Neutrophil (primary cell): ENCODE measurements around the gene HSPB9.

Experiments
- H3K27ac ChIP-seq: fragments of 200-600 bp; sonication (generic); 2 replicates; pipeline ENCODE4 v1.5.1; 2016; ENCODE audit warnings: mild to moderate bottlenecking, moderate library complexity
- H3K27me3 ChIP-seq: fragments of 200-600 bp; sonication (generic); 2 replicates; pipeline ENCODE4 v1.6.0; 2016; ENCODE audit warnings: mild to moderate bottlenecking
- H3K36me3 ChIP-seq: fragments of 200-600 bp; sonication (generic); 2 replicates; pipeline ENCODE4 v1.5.1; 2017
- H3K4me1 ChIP-seq, 2 experiments: fragments of 200-600 bp in 1 of 2; sonication (generic) in 1 of 2; 1 replicate in 1 of 2; 2 replicates in 1 of 2; pipeline versions ENCODE4 v1.5.1 to v1.6.1; 2013 to 2016; ENCODE audit warnings: low read depth in 1 of 2, low read length in 1 of 2, mild to moderate bottlenecking in 1 of 2, moderate library complexity in 1 of 2; ENCODE audit not compliant: control insufficient read depth in 1 of 2, insufficient read depth in 1 of 2
- H3K4me3 ChIP-seq, 2 experiments: fragments of 200-600 bp in 1 of 2; sonication (generic) in 1 of 2; 1 replicate in 1 of 2; 2 replicates in 1 of 2; pipeline ENCODE4 v1.5.1; 2013 to 2016; ENCODE audit warnings: low read depth in 1 of 2, low read length in 1 of 2, mild to moderate bottlenecking in 1 of 2, moderate library complexity in 1 of 2
- H3K9me3 ChIP-seq: fragments of 200-600 bp; sonication (generic); 2 replicates; pipeline ENCODE4 v1.5.1; 2016
- CTCF ChIP-seq: fragments of 200-600 bp; sonication (generic); IDR thresholded peaks from 2 replicates; pipeline ENCODE4 v1.5.1; 2016; ENCODE audit warnings: antibody characterized with exemption

HSPB9 gene

DNA sequence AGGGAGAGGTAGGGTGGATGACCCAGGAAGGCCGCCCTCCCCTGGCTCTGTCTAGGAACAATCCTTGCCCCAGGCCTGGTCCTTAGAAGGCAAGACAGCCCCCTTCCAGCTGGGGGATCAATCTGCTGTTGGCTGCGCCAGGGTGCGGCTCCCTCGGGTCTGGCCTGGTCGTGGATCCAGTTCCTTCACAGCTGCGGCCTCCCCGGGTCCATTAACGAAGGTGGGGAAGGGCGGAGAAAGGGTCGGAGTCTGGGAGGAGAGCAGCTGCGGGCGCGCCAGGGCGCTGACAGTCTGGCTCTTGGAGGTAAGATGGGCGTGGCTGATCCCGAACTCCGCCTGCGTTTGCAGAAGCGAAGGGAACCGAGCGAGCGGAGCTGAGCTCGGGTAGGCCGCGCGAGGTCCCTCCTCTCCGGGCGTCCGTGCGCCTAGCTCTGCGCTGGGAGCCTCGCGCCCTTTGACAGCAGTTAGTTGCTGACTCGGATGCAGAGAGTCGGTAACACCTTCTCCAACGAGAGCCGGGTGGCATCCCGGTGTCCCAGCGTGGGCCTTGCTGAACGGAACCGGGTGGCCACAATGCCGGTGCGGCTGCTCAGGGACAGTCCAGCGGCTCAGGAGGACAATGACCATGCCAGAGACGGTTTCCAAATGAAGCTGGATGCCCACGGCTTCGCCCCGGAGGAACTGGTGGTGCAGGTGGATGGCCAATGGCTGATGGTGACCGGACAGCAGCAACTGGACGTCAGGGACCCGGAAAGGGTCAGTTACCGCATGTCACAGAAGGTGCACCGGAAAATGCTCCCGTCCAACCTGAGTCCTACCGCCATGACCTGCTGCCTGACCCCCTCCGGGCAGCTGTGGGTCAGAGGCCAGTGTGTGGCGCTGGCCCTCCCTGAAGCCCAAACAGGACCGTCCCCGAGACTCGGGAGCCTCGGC is at the start of gene HSPB9:
HSPB9 (plus strand) TSS at position 434 of the 933 bp plus-strand sequence; CDS start at position 481, 47 bp downstream.
- H3K4me1 ChIP-seq, result peaks cover 6 to 13% of the 10 kb centered on the region in 2 experiments
- TF ChIP-seq CTCF, result no peak
- no peak within 1 kb of the TSS for H3K4me3 ChIP-seq
- H3K9me3 ChIP-seq, result no peaks in the 10 kb centered on the region
- H3K36me3 ChIP-seq, result peaks cover 45% of the 10 kb centered on the region
- no peak within 1 kb of the TSS for H3K27ac ChIP-seq
- no peaks in the 10 kb centered on the region for H3K27me3 ChIP-seq

- H3K9me3 ChIP-seq, result no peaks in the 10 kb centered on the region
- TF ChIP-seq CTCF, result no peak
- H3K27me3 ChIP-seq, result peaks cover 46% of the 10 kb centered on the region
- no peak overlapping the region for H3K27ac ChIP-seq
- no peaks in the 10 kb centered on the region for H3K36me3 ChIP-seq
- H3K4me3 ChIP-seq, result no peak overlapping the region
- H3K4me1 ChIP-seq, result peaks cover 0 to 11% of the 10 kb centered on the region in 2 experiments
These were observed 46.8 kb upstream of the HSPB9 start for GRCh38 chr17:42075789-42076188.

DNA sequence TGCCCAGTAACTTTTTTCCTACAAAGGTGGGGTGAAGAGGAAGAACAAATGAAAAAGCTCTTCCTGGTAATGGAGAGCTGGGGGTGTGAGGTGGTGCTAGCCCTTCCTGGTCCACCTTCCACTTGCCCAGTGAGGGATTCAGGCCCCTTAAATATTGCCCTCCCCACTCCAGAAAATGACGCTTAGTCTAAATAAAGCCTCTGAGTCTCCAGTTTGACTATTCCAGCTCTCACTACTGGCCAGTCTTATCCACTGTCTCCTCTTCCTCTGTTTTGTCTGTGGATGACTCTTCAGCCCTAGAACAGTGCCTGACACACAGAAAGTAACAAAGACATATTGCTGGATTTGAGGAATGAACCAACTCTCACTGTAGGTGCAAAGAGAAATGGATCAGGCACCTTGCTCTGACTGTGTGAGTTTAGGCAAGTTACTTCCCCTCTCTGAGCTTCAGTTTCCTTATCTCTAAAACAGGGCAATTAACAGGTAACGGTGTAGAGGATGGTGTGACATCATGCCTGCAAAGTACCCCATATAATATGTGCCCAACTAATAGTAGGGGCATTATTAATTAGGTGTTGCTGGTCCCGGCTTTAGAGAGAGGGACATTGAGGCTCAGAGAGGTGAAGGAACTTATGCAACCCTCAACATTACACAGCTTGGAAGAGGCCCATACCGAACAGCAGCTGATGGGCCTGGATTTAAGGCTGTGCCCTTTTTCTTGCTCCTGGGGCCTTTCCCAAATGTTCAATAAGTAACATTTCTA is 45.6 kb upstream of the HSPB9 start:
- Histone ChIP-seq H3K9me3 (no peaks in the 10 kb centered on the region), H3K27me3 (peaks cover 34% of the 10 kb centered on the region), H3K36me3 (no peaks in the 10 kb centered on the region), H3K27ac (no peak overlapping the region), H3K4me1 (peaks cover 0 to 10% of the 10 kb centered on the region in 2 experiments), H3K4me3 (no peak overlapping the region)
- no peak for TF ChIP-seq CTCF

- H3K9me3 ChIP-seq, result no peaks in the 10 kb centered on the region
- no peaks in the 10 kb centered on the region for H3K36me3 ChIP-seq
- peaks cover 26% of the 10 kb centered on the region for H3K27me3 ChIP-seq
- no peak for TF ChIP-seq CTCF
- H3K4me1 ChIP-seq, result peaks cover 0 to 2% of the 10 kb centered on the region in 2 experiments
- H3K4me3 ChIP-seq, result no peak overlapping the region
- no peak overlapping the region for H3K27ac ChIP-seq
These were observed 44.8 kb upstream of the HSPB9 start for GRCh38 chr17:42077755-42078154.

DNA sequence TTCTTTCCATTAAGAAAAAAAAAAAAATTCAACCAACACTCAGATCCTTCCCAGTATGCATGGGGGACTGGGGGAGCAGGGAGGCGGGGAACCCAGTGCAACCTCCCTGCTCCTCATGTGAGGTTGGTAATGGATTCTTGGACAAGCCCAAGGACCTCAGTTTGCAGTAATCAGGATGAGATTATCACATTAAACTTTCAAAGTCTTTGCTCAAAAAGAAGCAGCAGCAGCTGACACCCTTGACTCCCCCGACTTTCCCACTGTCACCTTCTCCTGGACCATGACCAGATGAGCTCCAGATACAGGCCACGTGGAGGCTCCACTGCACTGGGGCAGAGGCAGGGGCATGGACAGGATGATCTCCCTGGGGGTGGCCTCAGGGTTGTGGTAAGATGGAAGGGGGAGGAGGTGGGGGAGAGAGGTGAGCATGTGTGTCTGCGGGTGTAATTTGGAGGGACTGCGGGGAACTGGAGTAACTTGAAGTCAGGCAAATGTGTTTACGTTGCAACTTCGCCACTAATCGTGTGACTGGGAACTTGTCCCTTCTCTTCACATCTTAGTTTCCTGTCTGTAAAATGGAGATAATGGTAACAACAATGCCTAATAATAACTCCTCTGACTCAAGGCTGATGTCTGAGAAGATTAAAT is 44.1 kb upstream of the HSPB9 start:
- H3K27me3 ChIP-seq, result peaks cover 19% of the 10 kb centered on the region
- no peak for TF ChIP-seq CTCF
- H3K4me1 ChIP-seq, result no peaks in the 10 kb centered on the region
- no peak overlapping the region for H3K27ac ChIP-seq
- H3K36me3 ChIP-seq, result no peaks in the 10 kb centered on the region
- no peaks in the 10 kb centered on the region for H3K9me3 ChIP-seq
- no peak overlapping the region for H3K4me3 ChIP-seq
